ENCODE results near the gene MPO. TPM values are rescaled to one million over a fixed set of nuclear protein-coding genes. Genes with fewer than 3 reads are reported as not detected.

Gene MPO
- total and polyA plus RNA-seq, 2 donors (not counting 3 experiments of a cell fraction or from before 2014, with no cell fraction given) = not detected

GRCh38 chr17:58321571-58322525, 41.1 kb upstream of the MPO start:
- BruUV-seq (replicated peaks) = no TSS peak
- intact Hi-C loops (cut with micrococcal nuclease) = no loop called here
- ChIA-PET CTCF (interaction anchor here (1.0 to 1.7 kb wide), 3 partner anchors 14 to 111 kb away, joined by 3 to 6 read pairs (median 3); partner anchors contain the start of gene RNF43), POLR2A (no interaction called here)
- Histone ChIP-seq H3K9me1 (replicated peaks; ENCODE audit: control insufficient read depth, extremely low read depth, insufficient read depth, low read length) (no peaks in the 10 kb centered on the region), H3K79me2 (ENCODE audit: control insufficient read depth, insufficient read depth, low read length) (no peaks in the 10 kb centered on the region), H3K4me3 (replicated peaks in 1 of 3; ENCODE audit: insufficient read depth in 1 of 3, low read depth in 1 of 3, low read length in 3 of 3) (no peak overlapping the region), H3K9ac (replicated peaks; ENCODE audit: extremely low read depth, insufficient read depth, low read length) (no peak overlapping the region), H2AFZ (ENCODE audit: low read depth, low read length) (no peak overlapping the region), H3K4me2 (ENCODE audit: insufficient read depth, low read length) (no peak overlapping the region), H3K36me3 (ENCODE audit: control insufficient read depth in 2 of 2, extremely low read depth in 1 of 2, insufficient read depth in 2 of 2, low read length in 2 of 2) (no peaks in the 10 kb centered on the region), H4K20me1 (replicated peaks; ENCODE audit: control insufficient read depth, extremely low read depth, insufficient read depth, low read length) (no peaks in the 10 kb centered on the region), H3K9me3 (replicated peaks; ENCODE audit: control insufficient read depth, insufficient read depth, low read length) (no peaks in the 10 kb centered on the region), H3K4me1 (ENCODE audit: control insufficient read depth, extremely low read depth, insufficient read depth, low read length) (no peaks in the 10 kb centered on the region), H3K27me3 (ENCODE audit: control insufficient read depth in 2 of 2, insufficient read depth in 2 of 2, low read length in 2 of 2) (peaks cover 22 to 25% of the 10 kb centered on the region in 2 experiments), H3K27ac (ENCODE audit: insufficient read depth, low read depth, low read length) (no peak overlapping the region)
- dilution Hi-C loops (cut with MboI; ENCODE audit: extremely low pct_ligation_motif_present, low sequenced_read_pairs) = no loop called here
- TF ChIP-seq CTCF (IDR thresholded peaks at IDR 0.05; ENCODE audit: extremely low read depth in 1 of 2, insufficient read depth in 1 of 2, low read depth in 1 of 2, low read length in 2 of 2) (no peak), GATA2 (IDR thresholded peaks at IDR 0.05; ENCODE audit: insufficient read depth, insufficient read length, low read depth, low read length) (no peak), MYC (IDR thresholded peaks at IDR 0.05; ENCODE audit: low read depth, low read length) (no peak), FOS (IDR thresholded peaks at IDR 0.05; ENCODE audit: borderline replicate concordance, insufficient read depth, low read length) (no peak), JUN (IDR thresholded peaks at IDR 0.05; ENCODE audit: borderline replicate concordance, insufficient read depth, insufficient read length, low read depth) (no peak), POLR2AphosphoS5 (IDR thresholded peaks at IDR 0.05; ENCODE audit: insufficient read depth, low read depth, low read length) (no peak), POLR2A (IDR thresholded peaks at IDR 0.05; ENCODE audit: low read depth, low read length) (no peak), EZH2 (IDR thresholded peaks at IDR 0.05; ENCODE audit: borderline replicate concordance, low read depth, low read length, severe bottlenecking) (no peak)
- TF ChIP-seq, protein P1, sequence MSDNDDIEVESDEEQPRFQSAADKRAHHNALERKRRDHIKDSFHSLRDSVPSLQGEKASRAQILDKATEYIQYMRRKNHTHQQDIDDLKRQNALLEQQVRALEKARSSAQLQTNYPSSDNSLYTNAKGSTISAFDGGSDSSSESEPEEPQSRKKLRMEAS (IDR thresholded peaks at IDR 0.05; ENCODE audit: insufficient read depth, insufficient read length) = no peak
- FAIRE-seq = no peak
- no peak for DNase-seq (ENCODE audit: low read depth, low spot score)

Data from endothelial cell of umbilical vein (primary cell).